Left colon (tissue), 2 donors: Measurements from ENCODE around the gene LACRT. TPM values are rescaled to one million over a fixed set of nuclear protein-coding genes. Genes with fewer than 3 reads are reported as not detected.
"Not testable (repeated sequence)": the region's sequence is repeated elsewhere in the genome, so short reads cannot be mapped to it uniquely, and the experiment has no call there.

ENCODE experiments used
- ATAC-seq: fragments of 200-7000 bp; cut with Tn5 transposase; one replicate; pipeline ENCODE4 v1.9.1; 2020; ENCODE audit warnings: mild to moderate bottlenecking, moderate library complexity
- DNase-seq, 2 donors: peaks; one replicate each; pipeline ENCODE4 v3.0.0-alpha.2; 2020
- intact Hi-C, 2 donors: fragments of 100-400 bp; cut with DNase I in 1 of 2; cut with micrococcal nuclease in 1 of 2; formaldehyde crosslinking; loops; one replicate each; pipeline versions ENCODE4 v1.11.2 to v1.14.0; 2022; cut with DNase I, micrococcal nuclease
- total RNA-seq, 2 donors: library from RNA; stranded (reverse); fragmentation: NEBNext Ultra II Directional; extraction: Animal tissue kit (Norgen Biotek cat#: 25700); gene quantifications; one replicate each; pipeline ENCODE4 v1.2.1, GENCODE V29; 2021
- donor health status: DM: no; HTN: no; CAD: no.
- donor health status: DM: yes; HTN: yes; CAD: no.

The LACRT gene
- total RNA-seq, 2 donors from 2014 or later = not detected

- intact Hi-C loops = no loop called here
- DNase-seq (no peak), ATAC-seq (no peak)
These were observed 6.9 kb upstream of the LACRT start for GRCh38 chr12:54641554-54641953.

GRCh38 chr12:54641089-54641488 lies 6.4 kb upstream of the LACRT start:
- intact Hi-C loops = no loop called here
- DNase-seq (no peak), ATAC-seq (no peak)

- DNase-seq, intact Hi-C loops, ATAC-seq: not testable (repeated sequence)
These were observed 4.4 kb upstream of the LACRT start for GRCh38 chr12:54639112-54639511.

GRCh38 chr12:54631988-54632728 lies 2.5 kb downstream of the LACRT start:
- no peak for ATAC-seq
- DNase-seq = no peak
- intact Hi-C loops = no loop called here

GRCh38 chr12:54631551-54631950 lies 3.1 kb downstream of the LACRT start:
- no peak for DNase-seq
- intact Hi-C loops = no loop called here
- no peak for ATAC-seq

- no peak for DNase-seq
- intact Hi-C loops = no loop called here
- no peak for ATAC-seq
These were observed 4.8 kb downstream of the LACRT start for GRCh38 chr12:54629925-54630324.

GRCh38 chr12:54628186-54628846 lies 6.4 kb downstream of the LACRT start:
- no peak for ATAC-seq
- no peak for DNase-seq
- intact Hi-C loops = no loop called here

- intact Hi-C loops = no loop called here
- no peak for ATAC-seq
These were observed 7.4 kb downstream of the LACRT start for GRCh38 chr12:54627304-54627703.

GRCh38 chr12:54625598-54625997 lies 9.1 kb downstream of the LACRT start:
- intact Hi-C loops = no loop called here
- ATAC-seq = no peak
- DNase-seq = no peak

More at GRCh38 chr12:54627304-54627703, 7.4 kb downstream of the LACRT start:
- no peak for DNase-seq

GRCh38 chr12:54624315-54625279 lies 10.1 kb downstream of the LACRT start:
- ATAC-seq = no peak
- DNase-seq = no peak
- intact Hi-C loops = no loop called here

- intact Hi-C loops = no loop called here
- DNase-seq (no peak), ATAC-seq (no peak)
These were observed 12.1 kb downstream of the LACRT start for GRCh38 chr12:54622463-54623183.

GRCh38 chr12:54616933-54617680 lies 17.6 kb downstream of the LACRT start:
- ATAC-seq (no peak), DNase-seq (no peak)
- intact Hi-C loops = no loop called here

GRCh38 chr12:54612225-54612750 lies 22.4 kb downstream of the LACRT start:
- DNase-seq (no peak), ATAC-seq (no peak)
- intact Hi-C loops = no loop called here

GRCh38 chr12:54611715-54612149 lies 23.0 kb downstream of the LACRT start:
- no peak for DNase-seq
- no peak for ATAC-seq
- intact Hi-C loops = no loop called here

- ATAC-seq = no peak
- intact Hi-C loops = no loop called here
- DNase-seq = no peak
These were observed 25.9 kb downstream of the LACRT start for GRCh38 chr12:54608769-54609168.

GRCh38 chr12:54608156-54608555 lies 26.5 kb downstream of the LACRT start:
- no peak for ATAC-seq
- DNase-seq = no peak
- intact Hi-C loops = no loop called here

GRCh38 chr12:54606556-54606955 lies 28.1 kb downstream of the LACRT start:
- intact Hi-C loops = no loop called here
- no peak for ATAC-seq
- DNase-seq = no peak
